ENCODE results near the gene CDC6.

The CDC6 gene

DNA sequence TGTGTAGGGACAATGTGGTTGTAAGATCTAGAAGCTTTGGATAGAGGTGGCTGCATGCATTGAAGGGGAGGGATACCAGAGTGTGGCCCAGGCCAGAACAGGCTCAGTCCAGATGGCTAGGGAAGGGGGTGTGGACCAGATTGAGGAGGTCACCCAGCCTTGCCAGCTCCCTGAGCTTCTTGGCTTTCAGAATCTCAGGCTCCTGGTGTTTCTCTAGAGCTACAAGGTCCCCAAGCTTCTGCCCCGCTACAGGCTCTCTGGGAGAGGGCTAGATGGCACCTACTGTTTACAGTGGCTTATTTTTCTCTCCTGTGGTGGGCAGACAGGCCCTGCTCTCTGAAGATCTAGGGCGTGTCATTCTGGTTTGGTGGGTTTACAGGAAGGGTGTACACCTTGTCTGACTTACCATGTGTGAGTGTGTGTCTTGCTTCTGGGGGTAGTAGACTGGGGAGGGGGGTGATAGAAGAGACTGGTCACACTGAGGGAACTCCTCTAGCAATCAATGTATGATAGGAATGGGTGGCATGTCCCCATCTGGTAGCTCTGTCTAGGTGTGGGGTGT lies 22.4 kb downstream of the CDC6 start:
- Histone ChIP-seq H3K9me3 (ENCODE audit: control insufficient read depth, insufficient read depth, low read depth, low read length) (no peaks in the 10 kb centered on the region), H3K27ac (ENCODE audit: extremely low read depth, low read depth, low read length) (no peak overlapping the region), H3K36me3 (ENCODE audit: control insufficient read depth in 2 of 2, insufficient read depth in 1 of 2, low read length in 2 of 2) (peaks cover 0 to 5% of the 10 kb centered on the region in 2 experiments; a peak in 1 of 3 replicates), H3K4me1 (ENCODE audit: control insufficient read depth, insufficient read depth, low read length) (peaks cover 34% of the 10 kb centered on the region), H3K4me3 (ENCODE audit: low read depth, low read length) (no peak overlapping the region)
- TF ChIP-seq ZNF350 (tag by site-specific recombination; IDR thresholded peaks at IDR 0.05) (no peak), ZNF23 (tag by site-specific recombination; IDR thresholded peaks at IDR 0.05; ENCODE audit: borderline replicate concordance) (no peak), ZNF2 (tag by site-specific recombination; IDR thresholded peaks at IDR 0.05) (no peak), ZBTB48 (tag by site-specific recombination; IDR thresholded peaks at IDR 0.05) (no peak)
- CTCF ChIA-PET, result interaction anchor here (0.6 to 16.6 kb wide), 6 partner anchors 9 to 311 kb away, joined by 3 to 453 read pairs (median 4); partner anchors contain the start of gene GJD3
- POLR2A ChIA-PET, result interaction anchor here (1.3 to 1.8 kb wide), 3 partner anchors 13 to 45 kb away, joined by 3 to 6 read pairs (median 4); no protein-coding TSS in a partner anchor

DNA sequence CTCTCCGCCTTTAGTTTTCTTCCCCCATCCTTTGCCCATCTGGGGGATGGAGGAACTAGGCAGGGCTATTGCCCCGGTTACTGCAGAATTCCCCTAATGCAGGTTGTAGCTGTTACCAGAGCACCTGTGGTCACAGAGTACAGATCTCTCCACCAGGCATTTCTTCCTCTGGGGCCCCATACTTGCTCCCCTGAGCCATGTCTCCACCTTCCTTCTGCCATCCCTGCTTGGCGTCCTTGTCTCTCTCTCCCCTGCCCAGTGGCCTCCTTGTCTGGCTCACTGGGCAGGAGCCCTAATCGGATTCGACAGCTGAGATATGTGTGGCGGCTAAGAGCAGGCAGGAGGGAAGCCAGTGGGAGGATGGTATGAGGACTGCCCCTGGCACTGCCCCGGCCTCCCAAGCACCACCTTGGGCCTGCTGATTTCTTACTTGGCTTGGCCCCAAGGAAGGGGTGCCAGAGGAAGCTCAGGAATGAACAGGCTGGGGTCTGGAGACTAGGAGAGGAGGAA lies 23.3 kb downstream of the CDC6 start:
- no peak for TF ChIP-seq ZNF626 (tag by site-specific recombination; IDR thresholded peaks at IDR 0.05)
- TF ChIP-seq ZNF24 (tag by site-specific recombination; IDR thresholded peaks at IDR 0.05), result no peak
- TF ChIP-seq, protein P1, sequence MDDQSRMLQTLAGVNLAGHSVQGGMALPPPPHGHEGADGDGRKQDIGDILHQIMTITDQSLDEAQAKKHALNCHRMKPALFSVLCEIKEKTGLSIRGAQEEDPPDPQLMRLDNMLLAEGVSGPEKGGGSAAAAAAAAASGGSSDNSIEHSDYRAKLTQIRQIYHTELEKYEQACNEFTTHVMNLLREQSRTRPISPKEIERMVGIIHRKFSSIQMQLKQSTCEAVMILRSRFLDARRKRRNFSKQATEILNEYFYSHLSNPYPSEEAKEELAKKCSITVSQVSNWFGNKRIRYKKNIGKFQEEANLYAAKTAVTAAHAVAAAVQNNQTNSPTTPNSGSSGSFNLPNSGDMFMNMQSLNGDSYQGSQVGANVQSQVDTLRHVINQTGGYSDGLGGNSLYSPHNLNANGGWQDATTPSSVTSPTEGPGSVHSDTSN (CRISPR knock-in tag; IDR thresholded peaks at IDR 0.05), result no peak
- 0 out of 2 replicates have a peak, but pooled peaks have one; percentile 16 for TF ChIP-seq ZNF366 (tag by site-specific recombination; conservative IDR thresholded peaks at IDR 0.05)
- Histone ChIP-seq H3K9me3 (ENCODE audit: control insufficient read depth, insufficient read depth, low read depth, low read length) (no peaks in the 10 kb centered on the region), H3K27ac (ENCODE audit: extremely low read depth, low read depth, low read length) (no peak overlapping the region), H3K4me3 (ENCODE audit: low read depth, low read length) (no peak overlapping the region), H3K4me1 (ENCODE audit: control insufficient read depth, insufficient read depth, low read length) (peaks cover 34% of the 10 kb centered on the region), H3K36me3 (ENCODE audit: control insufficient read depth in 2 of 2, insufficient read depth in 1 of 2, low read length in 2 of 2) (no peaks in the 10 kb centered on the region; a peak in 1 of 3 replicates)
- ChIA-PET POLR2A (interaction anchor here (0.5 to 1.8 kb wide), 5 partner anchors 12 to 190 kb away, joined by 3 to 6 read pairs (median 3); no protein-coding TSS in a partner anchor), CTCF (interaction anchor here (0.5 to 16.6 kb wide), 4 partner anchors 8 to 98 kb away, joined by 3 to 453 read pairs (median 16); partner anchors contain the start of gene GJD3)

DNA sequence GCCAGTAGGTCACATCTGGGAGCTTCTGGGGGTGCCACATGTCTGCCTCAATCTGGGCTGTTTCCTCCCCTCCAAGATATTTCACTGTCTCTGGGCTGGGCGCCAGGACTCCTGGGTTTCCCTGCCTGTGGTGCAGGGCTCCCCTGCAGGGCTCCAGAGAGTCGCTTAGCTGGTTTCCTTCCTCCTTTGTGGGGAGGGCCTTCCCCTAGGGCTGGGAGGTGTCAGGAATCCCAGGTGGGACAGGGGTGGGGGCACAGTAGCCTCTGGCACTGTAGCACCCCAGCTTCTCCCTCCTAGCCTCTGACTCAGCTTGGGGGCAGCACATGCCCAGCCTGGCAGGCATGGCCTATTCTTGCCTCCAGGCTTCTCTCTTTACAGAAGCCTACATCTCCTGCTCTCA lies 23.9 kb downstream of the CDC6 start:
- ChIA-PET CTCF (interaction anchor here (0.5 to 16.6 kb wide), 3 partner anchors 9 to 98 kb away, joined by 3 to 453 read pairs (median 30); partner anchors contain the start of gene GJD3), POLR2A (interaction anchor here (0.5 to 1.4 kb wide), 4 partner anchors 11 to 190 kb away, joined by 3 read pairs; no protein-coding TSS in a partner anchor)
- H3K4me3 ChIP-seq (ENCODE audit: low read depth, low read length), result no peak overlapping the region
- H3K9me3 ChIP-seq (ENCODE audit: control insufficient read depth, insufficient read depth, low read depth, low read length), result no peaks in the 10 kb centered on the region
- H3K4me1 ChIP-seq (ENCODE audit: control insufficient read depth, insufficient read depth, low read length), result peaks cover 33% of the 10 kb centered on the region
- TF ChIP-seq, protein P2, sequence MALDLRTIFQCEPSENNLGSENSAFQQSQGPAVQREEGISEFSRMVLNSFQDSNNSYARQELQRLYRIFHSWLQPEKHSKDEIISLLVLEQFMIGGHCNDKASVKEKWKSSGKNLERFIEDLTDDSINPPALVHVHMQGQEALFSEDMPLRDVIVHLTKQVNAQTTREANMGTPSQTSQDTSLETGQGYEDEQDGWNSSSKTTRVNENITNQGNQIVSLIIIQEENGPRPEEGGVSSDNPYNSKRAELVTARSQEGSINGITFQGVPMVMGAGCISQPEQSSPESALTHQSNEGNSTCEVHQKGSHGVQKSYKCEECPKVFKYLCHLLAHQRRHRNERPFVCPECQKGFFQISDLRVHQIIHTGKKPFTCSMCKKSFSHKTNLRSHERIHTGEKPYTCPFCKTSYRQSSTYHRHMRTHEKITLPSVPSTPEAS (tag by site-specific recombination; IDR thresholded peaks at IDR 0.05), result no peak
- TF ChIP-seq IKZF3 (tag by site-specific recombination; IDR thresholded peaks at IDR 0.05), result 0 out of 2 replicates have a peak, but pooled peaks have one; percentile 27
- TF ChIP-seq ZNF391 (tag by site-specific recombination; IDR thresholded peaks at IDR 0.05; ENCODE audit: borderline replicate concordance, low read depth), result no peak
- no peak for TF ChIP-seq ZNF335 (tag by site-specific recombination; conservative IDR thresholded peaks at IDR 0.05)
- no peak for TF ChIP-seq ZNF292 (tag by site-specific recombination; IDR thresholded peaks at IDR 0.05; ENCODE audit: borderline replicate concordance, low read depth)
- TF ChIP-seq GLI4 (tag by site-specific recombination; IDR thresholded peaks at IDR 0.05), result no peak
- no peak for TF ChIP-seq ZNF132 (tag by site-specific recombination; IDR thresholded peaks at IDR 0.05; ENCODE audit: borderline replicate concordance)
- TF ChIP-seq ZBTB1 (tag by site-specific recombination; IDR thresholded peaks at IDR 0.05), result no peak
- TF ChIP-seq ZNF394 (tag by site-specific recombination; IDR thresholded peaks at IDR 0.05; ENCODE audit: borderline replicate concordance), result no peak
- TF ChIP-seq ZXDB (tag by site-specific recombination; IDR thresholded peaks at IDR 0.05), result 0 out of 2 replicates have a peak, but pooled peaks have one; percentile 33
- TF ChIP-seq GLIS2 (tag by site-specific recombination; IDR thresholded peaks at IDR 0.05), result 0 out of 2 replicates have a peak, but pooled peaks have one; percentile 36
- peak; percentile 99 for TF ChIP-seq GLIS1 (tag by site-specific recombination; IDR thresholded peaks at IDR 0.05)
- TF ChIP-seq OVOL3 (tag by site-specific recombination; IDR thresholded peaks at IDR 0.05), result no peak
- TF ChIP-seq ZBTB8A (tag by site-specific recombination; IDR thresholded peaks at IDR 0.05), result 0 out of 2 replicates have a peak, but pooled peaks have one; percentile 25
- peak; percentile 52; the same call in 1 of the 2 replicates for TF ChIP-seq ZNF423 (tag by site-specific recombination; IDR thresholded peaks at IDR 0.05)
- peak; percentile 96 for TF ChIP-seq ZIC2 (tag by site-specific recombination; IDR thresholded peaks at IDR 0.05)
- no peak overlapping the region for H3K27ac ChIP-seq (ENCODE audit: extremely low read depth, low read depth, low read length)
- no peaks in the 10 kb centered on the region for H3K36me3 ChIP-seq (ENCODE audit: control insufficient read depth in 2 of 2, insufficient read depth in 1 of 2, low read length in 2 of 2)

Data from HEK293 (cell line).